NCI-H1436 treated with DMSO at 0.1 percent for 48 hours (cell line): ENCODE measurements around the gene ZFC3H1.

Experiments used
- DNase-seq: peaks from one replicate; lab custom pipeline; 2025; lab: John Stamatoyannopoulos, UW

ZFC3H1 gene

DNA sequence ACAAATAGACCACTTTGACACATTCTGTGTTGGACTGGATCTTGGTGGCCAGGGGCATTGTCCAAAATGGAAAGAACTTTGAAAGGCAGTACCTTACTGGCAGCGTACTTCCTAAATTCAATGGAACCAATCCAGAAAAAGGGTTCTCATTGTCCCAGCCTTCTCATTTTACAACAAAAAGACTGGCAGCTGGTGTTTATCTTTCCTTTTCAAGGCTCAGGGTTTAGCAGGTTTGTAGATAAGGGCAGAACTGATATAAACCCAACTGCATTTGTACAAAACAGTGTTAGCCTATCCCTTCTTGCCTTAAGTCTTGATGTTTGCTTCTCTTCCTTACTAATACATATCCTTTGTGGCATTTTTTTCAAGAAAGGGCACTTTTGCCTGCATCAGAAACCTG is 8.2 kb upstream of the ZFC3H1 start:
- no peak for DNase-seq

DNA sequence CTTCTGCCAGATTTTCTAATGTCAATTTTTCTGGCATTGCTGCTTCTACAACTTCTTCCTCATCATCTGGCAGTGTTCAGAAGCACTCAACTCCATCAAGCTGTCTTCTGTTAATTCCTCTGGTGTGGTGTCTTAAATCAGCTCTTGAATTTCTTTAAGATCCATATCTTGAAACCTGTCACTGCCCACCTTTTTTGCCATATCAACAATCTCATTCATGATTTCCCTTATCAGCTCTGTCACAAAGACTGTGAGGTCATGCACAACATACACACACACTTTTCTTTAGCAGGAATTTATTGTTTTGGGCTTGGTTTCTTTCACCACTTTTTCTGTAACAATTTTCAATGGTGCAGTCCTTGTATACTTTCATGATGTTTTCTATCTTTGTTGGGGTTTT is 7.7 kb upstream of the ZFC3H1 start:
- DNase-seq = no peak

DNA sequence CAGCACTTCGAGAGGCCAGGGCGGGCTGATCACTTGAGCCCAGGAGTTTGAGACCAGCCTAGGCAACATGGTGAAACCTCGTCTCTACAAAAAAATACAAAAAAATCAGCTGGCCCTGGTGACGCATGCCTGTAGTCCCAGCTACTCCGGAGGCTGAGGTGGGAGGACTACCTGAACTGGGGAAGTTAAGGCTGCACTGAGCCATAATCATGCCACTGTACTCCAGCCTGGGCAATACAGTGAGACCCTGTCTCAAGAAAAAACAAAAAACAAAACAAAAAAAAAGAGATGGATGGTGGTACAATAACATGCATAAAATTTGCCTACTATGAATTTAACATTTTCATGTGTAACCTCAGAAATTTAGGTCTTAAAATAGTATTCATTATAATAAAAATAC is 2.6 kb upstream of the ZFC3H1 start:
- DNase-seq = no peak

DNA sequence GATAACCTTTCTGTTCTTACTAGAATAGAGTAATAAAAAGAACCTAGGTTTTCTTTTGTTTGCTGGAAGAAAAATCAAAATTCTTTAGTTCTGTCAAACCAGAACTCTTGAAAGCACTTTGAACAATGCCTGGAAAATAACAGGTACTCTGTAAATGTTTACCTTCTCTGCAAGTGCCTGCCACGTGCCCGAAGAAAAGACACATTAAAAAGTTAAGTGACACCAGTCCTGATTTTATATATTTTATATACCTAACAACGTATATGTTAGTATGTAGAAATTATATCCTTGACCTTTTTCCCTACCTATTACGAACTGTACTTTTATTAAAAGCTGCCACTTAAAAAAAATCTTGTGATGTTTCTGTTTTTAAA is 1.4 kb upstream of the ZFC3H1 start:
- no peak for DNase-seq

DNA sequence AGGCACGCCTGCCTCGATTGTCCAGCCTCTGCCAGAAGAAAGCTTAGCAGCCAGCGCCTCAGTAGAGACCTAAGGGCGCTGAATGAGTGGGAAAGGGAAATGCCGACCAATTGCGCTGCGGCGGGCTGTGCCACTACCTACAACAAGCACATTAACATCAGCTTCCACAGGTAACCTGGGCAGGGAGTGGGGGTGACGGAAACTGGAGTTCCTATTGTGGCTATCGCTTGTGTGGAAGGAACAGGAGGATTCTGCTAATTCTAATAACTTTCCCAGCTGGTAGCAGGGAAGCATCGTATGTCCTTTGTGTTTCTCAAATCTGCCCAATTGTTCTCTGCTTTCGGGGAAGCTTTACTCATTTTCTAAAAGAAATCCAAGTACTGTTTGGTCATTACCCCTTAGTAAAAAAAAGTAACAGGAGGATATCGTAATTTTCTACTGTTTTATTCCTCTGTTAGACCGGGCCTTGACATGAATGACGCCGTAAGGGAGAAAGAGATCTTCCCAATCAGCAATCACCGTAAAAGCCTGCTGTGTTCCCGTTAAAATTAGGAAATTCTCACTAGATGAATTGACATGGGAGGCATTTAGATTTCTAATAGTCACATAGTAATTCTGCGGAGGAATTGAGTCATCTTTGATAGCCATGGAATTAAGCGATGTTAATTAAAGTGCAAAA is 902 bp upstream of the ZFC3H1 start:
- DNase-seq = no peak

DNA sequence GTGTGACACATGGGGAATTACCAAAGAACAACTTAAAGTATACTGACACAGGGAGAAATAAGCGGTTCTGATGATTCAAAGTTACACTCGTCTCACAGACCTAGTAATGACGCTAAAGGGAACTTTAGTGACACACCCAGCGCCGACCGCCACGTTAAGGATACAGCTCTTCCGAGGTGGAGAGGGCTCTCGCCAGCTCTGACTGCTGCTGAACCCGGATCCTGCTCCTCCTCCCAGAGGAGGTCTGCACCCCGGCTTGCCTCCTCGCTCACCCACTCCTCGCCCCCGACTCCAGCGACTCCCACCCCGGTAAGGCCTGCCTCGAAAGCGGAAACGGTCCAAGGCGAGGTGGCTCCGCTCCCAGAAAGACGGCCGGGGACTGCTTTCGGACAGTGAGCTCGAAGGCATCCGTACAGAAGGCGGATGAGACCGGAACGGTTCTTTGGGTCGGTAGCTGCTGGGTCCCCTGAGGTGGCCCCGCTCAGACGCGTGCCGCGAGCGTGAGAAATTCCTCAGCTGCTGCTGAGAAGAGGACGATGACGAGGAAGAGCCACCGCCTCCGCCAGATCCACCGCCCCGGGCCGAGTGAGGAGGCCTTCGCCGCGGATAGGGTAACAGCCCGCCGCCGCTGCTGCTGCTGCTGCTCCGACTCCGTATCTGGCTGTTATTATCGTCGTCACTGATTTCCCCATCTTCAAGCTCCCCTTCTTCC is 643 bp downstream of the ZFC3H1 start:
- no peak for DNase-seq

DNA sequence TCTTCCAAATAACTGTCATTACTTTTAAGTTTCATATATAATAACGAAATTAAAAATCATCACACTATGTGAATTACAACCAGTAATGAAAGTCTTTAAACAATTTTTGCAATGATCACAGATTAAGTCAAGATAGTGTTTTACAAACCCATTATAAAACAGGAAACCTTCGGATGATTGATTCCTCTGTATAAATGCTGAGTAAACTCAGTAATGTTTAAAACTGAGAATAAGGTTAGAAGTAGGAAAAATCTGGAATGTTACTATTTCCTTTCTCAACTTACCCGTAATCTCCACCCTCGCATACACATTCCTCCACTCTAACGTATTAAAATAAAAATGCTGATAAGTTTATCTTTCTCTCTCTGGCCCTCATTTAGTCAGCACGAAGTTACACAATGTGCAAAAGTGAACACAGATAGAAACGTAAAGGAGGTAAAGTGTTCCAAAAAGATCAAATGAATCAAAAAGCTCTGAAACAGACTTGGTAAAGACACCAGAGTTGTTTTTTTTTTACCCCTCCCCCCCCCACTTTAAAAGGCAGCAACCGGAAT is 1.6 kb downstream of the ZFC3H1 start:
- no peak for DNase-seq

DNA sequence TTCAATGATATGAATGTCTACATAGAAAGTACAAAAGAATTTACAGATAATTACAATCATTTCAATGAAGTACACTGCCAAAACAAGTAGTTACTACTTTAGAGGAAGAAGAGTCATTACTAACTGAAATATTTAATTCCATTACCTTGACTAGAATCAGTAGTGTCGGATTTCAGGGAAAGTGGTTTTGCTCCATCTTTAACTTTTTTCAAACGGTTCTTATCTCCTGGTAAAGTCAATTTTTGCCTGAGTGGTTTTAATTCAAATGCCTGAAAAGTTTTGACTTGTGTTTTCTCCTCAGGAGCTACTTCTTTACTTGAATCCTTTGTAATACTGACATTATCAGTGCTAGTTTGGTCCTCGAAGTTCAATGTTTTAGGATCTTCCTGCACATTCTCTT is 6.9 kb downstream of the ZFC3H1 start:
- DNase-seq = no peak

DNA sequence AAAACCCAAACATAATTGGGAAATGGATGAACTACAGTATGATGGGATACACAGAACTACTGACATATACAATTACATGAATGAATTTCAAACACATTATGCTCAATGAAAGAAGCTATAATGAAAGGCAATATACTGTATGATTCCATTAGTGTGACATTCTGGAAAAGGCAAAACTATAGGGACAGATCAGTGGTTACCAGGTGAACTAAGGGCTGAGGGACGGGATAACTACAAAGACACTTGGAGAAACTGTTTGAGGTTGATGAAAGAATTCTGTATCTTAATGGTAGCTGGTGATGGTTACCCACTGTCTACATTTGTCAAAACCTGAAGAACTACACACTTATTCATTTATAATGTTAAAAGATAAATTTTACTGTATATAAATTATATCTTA is 7.7 kb downstream of the ZFC3H1 start:
- DNase-seq = no peak

DNA sequence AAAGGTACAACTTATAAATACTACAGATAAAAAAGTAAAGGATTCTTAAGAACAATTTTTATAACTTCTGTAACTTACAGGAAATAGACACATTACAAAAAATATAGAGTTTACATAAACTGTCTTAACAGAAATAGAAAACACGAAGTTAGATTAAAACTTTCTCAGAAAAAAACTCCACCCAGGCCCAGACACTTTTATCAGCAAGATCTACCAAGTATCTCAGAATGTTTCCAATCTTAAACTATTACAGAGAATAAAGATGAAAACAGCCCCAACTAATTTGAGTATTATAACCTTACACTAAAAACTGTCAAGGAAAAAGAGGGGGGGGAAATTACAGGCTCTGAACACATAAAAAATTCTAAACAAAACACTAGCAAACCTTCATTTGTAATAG is 8.2 kb downstream of the ZFC3H1 start:
- no peak for DNase-seq

DNA sequence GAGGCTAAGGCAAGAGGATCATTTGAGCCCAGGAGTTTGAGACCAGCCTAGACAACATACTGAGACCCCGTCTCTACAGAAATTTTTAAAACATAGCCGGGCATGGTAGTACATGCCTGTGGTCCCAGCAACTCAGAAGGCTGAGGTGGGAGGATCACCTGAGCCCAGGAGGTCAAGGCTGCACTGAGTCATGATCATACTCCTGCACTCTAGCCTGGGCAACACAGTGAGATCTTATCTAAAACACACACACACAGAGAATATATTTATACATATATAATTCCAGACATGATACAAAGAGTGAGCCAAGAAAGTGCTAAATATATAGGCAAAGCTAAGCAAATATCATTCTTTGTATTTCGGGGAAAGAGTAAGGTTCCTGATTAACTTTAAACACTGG is 9.4 kb downstream of the ZFC3H1 start:
- DNase-seq = no peak

DNA sequence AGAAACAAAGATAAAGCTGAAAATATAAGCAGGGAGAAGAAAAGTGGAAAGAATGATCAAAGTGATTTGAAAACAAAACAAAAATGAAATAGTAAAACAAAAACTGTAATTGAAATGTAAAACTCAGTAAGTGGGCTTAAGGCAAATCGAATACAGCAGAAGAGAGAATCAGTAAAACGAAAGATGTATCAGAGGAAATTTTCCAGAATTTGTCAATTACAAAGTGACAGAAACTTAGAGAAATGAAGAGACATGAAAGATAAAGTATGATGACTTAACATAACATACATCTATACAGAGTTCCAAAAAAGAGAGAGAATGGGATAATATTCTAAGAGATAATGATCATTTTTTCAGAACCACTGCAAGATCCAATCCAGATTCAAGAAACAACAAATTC is 10.5 kb downstream of the ZFC3H1 start:
- DNase-seq = no peak

DNA sequence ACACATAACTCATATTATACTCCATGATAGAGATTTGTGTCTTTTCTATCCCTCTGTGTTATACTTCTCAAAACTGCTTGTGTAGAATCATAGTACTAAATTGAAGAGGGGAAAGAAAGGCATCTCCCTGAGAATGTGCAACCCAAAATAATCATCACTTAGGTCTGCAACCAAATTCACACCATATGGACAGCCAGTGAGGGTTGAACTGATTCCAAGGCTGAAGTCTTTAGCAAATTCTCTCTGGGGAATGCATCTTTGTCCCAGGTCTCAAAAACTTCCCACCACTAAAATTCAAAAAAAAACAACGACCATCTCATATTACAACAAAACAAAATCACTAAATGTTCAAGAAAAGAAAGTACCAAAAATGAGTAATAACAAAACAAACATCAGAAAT is 11.0 kb downstream of the ZFC3H1 start:
- DNase-seq = no peak

DNA sequence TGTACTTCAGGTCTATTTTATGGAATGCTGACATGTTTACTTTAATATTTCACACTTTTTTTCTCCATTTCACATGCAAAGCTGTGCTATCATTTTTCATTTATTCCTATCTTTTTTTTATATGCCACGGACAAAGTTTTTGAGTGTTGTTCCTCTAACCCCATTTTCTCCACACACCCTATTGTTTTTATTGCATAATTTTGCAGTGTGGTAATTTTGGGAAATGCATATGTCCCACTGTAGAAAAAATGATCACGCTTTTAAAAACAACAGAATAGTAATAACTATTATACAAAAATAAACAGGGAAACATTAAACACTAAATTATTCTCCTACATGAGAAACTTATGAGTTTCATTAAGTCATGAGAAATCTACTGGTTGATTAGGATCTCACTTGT is 14.2 kb downstream of the ZFC3H1 start:
- DNase-seq = no peak

DNA sequence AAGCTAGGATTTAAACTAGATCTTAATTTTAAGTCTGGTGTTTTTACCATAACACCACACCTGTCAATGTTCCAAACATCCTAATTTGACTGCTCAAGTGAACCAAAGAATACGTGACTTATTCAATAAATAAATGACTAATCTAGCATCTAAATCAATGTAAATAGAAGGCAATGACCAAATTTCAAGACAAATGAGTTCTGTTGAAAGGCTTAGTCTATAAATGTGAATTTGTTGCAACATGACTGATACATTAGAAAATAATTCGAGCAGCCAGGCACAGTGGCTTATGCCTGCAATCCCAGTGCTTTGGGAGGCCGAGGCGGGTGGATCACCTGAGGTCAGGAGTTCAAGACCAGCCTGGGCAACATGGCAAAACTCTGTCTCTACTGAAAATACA is 15.1 kb downstream of the ZFC3H1 start:
- DNase-seq = no peak

DNA sequence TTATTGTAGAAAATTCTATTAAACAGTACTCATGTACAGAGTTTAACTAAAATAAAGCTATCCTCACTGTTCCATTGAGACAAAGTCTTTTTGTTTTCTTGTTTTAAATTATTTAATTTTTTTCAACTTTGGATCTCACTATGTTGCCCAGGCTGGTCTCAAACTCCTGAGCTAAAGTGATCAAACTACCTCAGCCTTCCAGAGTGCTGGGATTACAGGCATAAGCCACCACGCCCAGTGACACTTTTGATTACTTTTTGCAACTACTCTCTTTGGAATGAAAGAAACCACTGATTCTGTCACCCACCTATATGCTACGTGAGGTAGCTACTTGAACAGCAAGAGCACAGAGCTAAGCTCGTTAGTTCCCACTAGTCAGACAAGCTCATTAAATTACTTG is 17.1 kb downstream of the ZFC3H1 start:
- DNase-seq = no peak

DNA sequence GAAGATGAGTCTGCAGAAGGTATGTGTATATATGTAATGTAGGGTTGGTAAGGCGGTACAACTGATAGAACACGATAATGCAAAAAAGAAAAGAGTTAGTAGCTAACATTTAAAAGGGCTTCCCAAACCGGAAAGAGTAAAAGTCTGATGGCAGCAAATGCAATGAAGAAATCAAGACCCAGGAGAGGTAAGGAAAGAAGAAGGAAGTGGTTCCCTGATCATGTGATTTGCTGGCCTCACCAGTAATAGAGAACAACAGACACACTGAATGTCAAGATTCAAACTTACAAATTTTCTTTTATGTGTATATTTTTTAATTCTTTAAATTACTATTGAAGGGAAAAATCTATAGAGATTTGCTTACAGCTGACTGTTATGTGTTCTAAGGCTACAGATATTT is 18.4 kb downstream of the ZFC3H1 start:
- no peak for DNase-seq

DNA sequence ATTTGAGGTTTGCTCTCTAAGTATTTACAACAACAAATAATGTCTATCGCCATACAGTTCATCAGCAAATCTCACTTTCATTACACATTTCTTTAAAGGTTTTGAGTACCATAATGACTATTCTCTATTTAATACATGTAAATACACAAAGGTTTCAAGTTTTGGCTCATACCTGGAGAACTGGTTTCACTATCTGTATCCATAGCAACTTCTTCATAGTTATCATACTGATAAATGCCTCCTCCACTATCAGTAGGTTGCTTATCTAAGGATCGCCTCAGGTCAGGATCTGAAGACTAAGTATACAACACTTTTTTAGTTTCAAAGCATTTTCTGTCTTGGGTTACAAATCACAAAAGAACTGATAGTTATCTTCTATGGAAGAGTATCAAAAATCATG is 21.4 kb downstream of the ZFC3H1 start:
- no peak for DNase-seq

DNA sequence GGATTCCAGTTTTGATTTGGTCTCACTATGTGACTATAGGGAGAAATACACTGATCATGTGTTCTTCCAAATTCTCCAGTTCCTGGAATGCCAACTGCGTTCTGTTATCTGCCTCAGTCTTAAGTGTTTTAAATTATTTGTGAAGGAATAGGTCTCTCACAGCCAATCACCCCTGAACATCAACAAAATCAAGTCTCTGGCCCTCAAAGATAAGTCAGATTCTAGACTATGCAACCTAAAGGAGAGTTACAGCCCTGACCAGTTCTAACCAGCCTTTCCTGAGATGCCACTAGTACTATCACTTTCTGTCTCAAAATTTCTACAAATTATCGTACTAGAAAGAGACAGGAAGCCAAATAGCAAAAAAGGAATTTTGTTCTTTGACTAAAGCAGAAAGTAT is 22.3 kb downstream of the ZFC3H1 start:
- no peak for DNase-seq

DNA sequence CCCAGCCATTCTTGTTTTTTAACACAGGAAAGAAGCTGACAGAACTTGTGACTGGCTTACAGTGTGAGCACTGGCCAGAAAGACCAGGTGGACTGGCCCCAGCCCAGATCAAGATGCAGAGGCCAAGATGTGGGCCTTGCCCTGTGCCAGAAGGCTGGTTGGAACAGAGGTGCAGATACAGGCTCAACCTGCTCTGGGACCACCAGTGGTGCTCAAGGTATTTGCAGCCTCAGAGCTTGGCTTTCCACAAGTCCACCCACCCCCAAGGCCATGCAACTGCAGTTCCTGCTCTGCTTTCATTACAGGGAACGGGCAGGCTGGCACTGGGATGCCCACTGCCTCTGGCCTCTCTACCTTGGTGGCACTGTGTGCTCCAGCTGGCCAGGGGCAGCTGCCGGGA is 23.3 kb downstream of the ZFC3H1 start:
- DNase-seq = no peak

DNA sequence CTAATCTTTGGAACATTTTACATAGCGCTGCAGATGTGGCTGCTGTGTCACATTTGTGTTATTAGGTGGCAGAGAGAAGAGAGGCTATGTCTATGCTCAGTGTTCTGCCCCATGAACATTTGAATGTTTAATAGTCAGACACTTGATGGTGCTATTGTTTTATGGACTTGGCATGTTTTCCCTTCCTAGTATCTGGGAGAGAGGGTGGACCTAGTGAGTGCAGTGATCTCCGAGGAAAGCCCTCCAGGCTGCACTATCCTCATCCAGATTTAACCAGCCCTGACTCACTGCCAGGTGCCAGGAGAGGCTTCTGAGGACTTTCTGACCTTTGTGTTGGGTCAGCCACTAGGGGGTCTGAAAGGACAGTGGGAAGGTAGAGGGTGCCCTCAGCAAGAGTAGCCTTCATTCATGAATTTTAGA is 24.3 kb downstream of the ZFC3H1 start:
- DNase-seq = no peak

DNA sequence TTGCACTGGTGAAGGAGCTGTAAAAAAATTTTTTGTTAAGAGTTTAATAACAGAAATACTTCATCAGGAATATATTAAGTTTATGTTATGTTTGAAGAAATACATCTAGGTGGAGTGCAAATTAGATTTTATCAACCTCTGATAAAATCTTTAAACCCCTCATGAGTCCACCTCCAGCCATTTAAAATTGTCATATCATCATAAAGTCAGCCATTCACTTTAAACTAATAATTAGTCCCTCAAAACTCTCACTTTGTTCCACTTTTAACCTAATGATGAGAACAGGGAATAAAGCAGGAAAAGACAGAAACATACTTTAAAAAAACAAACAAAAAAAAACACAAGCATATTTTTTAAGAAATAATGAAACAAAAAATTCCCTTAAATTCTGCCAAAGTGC is 25.1 kb downstream of the ZFC3H1 start:
- DNase-seq = no peak

DNA sequence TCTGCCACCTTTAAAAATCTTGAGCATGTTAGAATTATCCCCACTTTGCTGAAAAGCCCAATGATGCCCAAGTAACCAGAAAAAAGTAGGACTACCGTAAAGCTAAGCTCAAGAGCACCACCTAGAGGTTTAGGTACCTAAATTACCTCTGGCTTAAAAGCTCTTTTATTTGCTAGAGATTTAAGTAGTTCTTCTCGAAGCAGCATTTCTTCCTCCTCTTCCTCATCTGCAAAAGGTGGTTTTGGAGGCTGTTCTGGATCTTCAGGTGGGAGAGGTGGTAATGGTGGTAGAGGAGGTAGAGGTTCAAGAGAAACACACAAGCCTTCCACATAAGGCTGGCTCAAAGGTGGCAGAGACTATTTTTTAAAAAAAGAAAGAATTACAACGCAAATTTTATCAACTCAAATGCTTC is 26.9 kb downstream of the ZFC3H1 start:
- no peak for DNase-seq

DNA sequence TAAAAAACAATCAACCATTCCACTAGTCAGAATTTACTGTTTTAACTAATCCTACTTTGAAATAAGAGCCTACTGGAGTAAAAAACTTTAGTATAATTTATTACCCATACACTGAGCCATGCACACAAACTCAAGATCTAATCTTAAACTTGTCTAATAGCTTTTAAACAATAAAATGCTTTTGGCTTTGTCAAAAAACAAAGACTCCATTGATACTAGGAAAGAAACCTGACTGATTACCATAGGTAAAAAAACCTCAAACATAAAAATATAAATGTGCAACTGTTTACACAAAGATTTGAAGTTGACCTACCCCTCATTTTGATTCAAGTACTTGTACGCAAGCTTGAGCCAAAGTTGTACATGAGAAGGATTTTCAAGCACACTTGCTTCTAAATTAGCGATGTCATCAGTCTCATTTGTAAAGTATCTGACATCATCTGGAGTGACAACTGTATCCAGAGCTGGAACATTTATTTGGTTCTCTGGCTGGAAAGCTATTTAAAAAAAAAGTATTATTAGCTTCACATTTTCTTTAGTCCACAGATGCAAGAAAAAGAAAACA is 36.1 kb downstream of the ZFC3H1 start:
- DNase-seq = no peak
